NCI-H2107 (cell line): ENCODE measurements around the gene SLC29A4.
"Not testable (repeated sequence)": the region's sequence is repeated elsewhere in the genome, so short reads cannot be mapped to it uniquely, and the experiment has no call there.

Source experiments
- DNase-seq: peaks from one replicate; lab custom pipeline; 2025; lab: John Stamatoyannopoulos, UW

Gene SLC29A4

DNA sequence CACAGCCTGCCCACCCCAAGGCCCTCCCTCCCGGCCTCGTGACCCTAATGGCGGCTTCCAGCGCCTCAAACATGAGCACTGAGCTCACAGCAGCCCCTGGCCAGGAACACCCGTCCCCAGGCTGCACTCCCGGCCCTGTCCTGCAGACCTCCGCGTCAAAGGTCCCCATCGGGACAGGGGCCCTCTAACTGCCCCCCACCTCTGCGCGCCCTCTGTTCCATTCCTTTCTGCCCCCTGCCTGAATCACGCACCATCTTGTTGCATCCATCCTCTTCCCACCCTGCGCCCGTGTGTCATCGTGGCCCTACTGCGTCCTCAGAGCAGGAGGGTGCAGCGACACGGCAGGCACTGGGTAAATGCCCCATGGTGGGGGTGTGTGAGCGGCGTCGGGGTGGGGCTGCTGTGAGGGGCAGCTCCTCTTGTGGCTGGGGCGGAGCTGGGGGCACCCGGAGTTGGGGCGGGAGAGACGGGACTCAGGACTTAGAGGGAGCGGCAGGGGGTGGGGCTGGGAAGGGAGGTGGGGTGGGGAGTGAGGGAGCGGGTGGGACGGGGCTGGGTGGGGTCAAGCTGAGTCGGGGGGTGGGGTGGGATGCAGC lies 13.4 kb downstream of the SLC29A4 start:
- DNase-seq = no peak

- no peak for DNase-seq
These were observed 14.0 kb downstream of the SLC29A4 start for GRCh38 chr7:5296611-5297226.

GRCh38 chr7:5300366-5300765 lies 17.6 kb downstream of the SLC29A4 start:
- DNase-seq = no peak

GRCh38 chr7:5302577-5302976 lies 19.8 kb downstream of the SLC29A4 start:
- DNase-seq = no peak

DNA sequence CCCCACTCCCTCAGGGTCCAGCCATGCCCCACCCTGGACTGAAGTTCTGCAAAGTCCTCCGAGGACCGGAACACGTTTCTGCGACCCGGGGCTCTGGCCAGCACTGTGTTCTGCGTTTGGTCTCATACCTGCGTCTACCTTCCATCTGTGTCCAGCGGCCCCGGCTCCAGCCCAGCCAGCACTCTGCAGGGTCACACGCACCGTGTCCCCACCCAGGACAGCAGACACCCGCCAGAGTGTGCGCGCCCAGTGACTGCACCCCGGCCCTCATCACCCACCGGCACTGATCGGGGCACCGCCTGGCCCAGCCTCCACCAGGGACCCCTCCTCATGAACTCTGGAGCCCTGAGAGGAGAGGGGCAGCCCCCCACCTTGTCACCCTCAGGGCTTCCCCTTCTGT lies 20.3 kb downstream of the SLC29A4 start:
- no peak for DNase-seq

GRCh38 chr7:5303591-5304505 lies 21.1 kb downstream of the SLC29A4 start:
- DNase-seq = no peak

DNA sequence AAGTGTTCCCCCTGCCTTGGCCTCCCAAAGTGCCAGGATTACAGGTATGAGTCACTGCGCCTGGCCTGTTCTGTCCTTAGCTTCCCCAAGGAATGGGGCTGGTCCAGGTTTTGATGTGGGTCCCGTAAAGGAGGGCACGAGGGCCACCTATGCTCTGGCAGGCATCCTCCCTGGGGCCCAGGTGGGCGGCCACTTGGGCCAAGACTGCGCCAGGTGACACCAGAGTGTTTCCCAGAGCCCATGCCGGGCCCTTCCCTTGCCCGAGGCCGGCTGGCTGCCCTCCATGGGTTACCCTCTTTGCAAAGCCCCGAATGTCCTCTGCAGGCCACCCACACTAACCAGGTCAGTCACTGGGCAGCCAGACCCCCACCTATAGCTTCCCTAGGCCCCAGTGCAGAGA lies 22.3 kb downstream of the SLC29A4 start:
- DNase-seq = not testable (repeated sequence)

DNA sequence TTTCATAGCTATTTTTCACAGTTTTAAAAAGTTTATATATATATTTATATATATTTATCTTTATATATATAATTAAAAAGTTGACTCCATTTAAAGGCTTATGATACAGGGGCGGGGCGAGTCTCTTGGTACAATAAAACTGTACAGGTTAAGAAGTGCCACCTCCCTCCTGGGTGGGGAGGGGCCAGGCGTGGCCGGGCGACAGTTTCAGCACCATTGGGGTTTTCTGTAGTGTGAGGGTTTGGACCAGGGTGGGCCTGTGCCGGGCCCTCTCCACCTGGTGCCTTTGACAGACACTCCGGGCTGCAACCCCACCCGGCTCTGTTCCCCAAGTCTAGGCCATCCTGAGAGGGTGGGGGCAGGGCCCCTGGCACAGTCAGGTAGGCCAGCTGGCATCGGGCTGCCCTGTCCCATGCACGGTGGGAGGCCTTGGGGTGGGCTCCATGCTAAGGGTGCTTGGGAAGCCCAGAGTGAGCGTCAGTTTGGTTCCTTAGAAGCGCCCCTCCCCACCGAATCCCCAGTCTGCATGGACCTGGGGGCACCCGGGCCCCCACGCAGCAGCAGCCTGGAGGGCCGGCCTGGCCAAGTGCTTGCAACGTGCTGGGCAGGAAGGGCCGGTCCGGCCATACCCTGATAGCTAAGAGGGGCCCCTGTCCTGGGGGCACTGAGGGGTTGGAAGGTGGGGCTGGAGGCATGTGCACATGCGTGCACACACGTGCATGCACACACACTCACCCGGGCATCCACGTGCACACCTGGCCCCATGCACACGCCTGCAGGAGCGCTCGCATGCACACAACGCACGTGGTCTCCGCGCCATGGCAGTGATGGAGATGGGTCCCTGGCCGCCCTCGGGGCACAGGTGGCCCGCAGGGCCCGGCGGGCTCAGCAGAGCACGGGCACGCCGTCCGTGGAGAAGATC lies 24.7 kb downstream of the SLC29A4 start:
- not testable (repeated sequence) for DNase-seq

DNA sequence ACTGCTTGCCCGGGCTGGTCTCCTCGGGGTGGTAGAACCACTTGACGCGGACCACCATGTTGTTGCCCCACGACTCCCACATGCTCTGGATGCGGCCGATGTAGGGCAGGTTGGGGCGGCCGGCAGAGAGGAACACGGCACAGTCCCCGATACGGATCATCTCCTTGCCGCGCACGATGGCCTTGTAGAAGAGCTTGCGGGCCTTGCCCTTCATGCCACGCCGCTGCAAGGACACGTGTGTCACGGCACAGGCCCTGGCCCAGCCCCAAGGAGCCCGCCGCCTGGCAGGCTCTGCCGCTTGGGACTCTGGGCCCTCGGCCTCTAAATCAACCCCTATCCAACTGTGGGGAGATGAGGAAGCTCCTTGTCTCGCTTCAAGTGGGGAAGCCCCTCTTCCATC lies 26.4 kb downstream of the SLC29A4 start:
- no peak for DNase-seq

DNA sequence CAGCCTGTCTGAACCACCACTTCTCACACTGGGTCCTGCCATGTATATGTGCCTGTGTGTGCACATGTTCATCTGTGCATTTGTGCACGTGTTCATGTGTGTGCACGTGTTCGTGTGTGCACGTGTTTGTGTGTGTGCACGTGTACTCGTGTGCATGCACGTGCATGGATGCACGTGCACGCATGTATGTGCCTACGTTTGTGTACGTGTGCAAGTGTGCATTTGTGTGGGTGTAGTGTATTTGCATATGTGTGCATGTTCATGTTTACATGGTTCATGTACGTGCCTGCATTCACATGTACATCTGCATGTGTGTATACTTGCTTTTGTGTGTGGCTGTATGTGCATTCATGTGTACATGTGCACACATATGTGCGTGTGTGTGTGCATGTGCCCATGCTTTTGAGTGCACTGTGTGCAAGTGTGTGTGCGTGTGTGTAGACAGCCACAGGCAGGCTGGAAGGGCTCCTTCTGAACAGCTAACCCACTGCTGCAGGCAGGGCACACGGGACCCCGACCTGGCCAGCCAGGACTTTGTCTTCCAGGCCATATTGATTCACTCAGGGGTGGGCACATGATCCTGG lies 28.2 kb downstream of the SLC29A4 start:
- no peak for DNase-seq

DNA sequence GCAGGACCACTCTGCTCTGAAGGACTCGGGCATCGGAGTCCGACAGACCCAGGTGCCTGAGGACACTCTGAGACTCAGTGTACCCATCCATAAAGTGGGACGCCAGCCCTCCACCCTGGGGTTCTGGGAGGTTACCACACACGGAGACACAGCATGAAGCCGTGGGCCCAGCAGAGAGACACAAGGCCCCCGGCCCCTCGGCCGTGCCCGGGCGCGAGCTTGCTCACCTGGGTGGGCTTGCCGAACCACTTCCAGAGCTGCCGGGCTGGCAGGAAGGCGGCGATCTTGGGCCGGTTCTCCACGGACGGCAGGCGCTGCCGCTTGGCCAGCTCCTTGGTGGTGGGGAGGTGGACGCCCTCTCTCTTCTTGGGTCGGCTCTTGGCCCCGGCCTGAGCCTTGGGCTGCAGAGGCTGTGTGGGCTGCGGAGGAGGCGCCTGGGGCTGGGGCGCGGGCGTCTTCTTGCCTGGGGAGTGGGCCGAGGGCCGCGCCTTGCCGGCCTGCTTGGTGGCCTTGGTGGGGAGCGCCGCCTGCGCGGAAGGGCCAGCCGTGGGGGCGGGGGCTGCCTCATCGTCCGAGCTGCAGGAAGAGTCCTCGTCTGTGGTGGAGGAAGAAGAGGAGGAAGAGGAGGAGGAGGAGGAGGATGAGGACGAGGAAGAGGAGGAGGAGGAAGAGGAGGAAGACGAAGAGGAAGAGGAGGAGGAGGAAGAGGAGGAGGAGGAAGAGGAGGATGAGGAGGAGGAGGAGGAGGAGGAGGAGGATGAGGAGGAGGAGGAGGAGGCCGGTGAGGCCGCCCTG lies 29.7 kb downstream of the SLC29A4 start:
- DNase-seq = not testable (repeated sequence)

DNA sequence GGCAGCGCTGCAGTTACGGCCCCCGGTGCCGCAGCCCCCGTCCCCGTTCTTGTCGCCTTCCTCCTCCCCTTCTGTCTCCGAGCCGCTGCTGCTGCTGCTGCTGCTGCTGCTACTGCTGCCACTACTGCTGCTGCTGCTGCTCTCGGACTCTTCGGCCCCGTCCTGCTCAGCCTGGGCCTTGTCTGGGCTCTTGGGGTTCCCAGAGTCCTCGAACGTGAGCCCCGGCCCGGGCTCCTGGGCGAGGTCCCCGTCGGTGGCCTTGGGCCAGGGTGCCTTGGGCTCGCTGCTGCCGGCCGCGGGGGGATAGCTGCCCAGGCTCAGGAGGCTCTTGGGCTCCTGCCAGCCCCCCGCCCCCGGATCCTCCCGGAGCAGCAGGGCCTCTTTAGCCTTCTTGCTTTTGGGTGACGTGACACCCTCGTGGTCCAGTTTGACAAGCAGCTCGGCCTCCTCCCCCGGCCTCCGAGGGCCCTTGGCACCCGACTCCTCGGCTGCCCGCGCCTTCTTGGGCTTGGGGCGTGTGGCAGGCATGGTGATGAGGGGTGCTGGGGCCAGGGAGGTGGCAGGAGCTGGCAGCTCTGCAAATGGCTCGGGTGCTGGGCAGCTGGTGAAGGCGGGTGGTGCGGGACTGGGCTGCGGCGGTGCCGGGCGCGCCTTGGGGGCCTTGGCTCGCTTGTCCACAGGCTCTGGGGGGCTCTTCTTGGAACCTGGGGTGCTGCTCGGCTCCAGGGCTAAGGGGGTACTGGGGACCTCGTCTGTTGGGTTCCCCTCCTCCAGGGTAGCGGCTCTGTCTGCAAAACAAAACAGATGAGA lies 30.5 kb downstream of the SLC29A4 start:
- not testable (repeated sequence) for DNase-seq

GRCh38 chr7:5314864-5315263 lies 32.1 kb downstream of the SLC29A4 start:
- no peak for DNase-seq

- DNase-seq = no peak
These were observed 33.0 kb downstream of the SLC29A4 start for GRCh38 chr7:5315761-5316160.

DNA sequence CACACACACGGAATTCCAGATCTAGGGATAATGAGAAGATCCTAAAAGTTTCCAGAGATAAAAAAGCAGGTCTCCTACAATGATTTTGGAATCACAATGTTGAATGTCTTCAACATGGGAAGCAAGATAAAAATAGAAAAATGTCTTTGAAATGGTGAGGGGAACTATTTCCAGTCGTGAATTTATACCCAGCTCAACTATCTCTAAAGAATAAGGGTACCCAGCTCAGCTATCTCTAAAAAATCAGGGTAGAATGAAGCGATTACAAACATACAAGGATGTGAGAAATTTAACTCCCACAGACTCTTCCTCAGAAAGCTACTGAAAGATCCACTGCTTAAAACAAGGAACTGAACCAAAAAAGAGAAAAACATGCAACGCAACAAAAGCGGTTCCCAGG lies 35.9 kb downstream of the SLC29A4 start:
- not testable (repeated sequence) for DNase-seq

DNA sequence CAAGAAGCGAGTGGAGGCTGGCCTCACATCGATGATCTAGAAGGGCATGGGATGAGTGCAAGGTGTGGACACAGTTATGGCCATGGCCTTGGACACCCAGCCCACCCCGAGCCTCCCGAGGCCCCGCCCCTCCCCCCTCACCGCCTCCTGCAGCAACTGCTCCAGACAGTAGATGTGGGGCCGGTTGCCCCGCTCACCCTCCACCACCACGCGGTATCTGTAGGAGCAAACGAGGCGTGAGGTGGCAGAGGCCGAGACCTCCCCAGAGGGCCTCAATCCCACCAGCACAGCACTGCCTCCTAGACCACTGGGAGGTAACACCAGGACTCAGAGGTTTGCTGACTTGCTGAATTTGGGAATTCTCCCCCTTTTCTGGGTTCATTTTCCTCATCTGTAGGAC lies 37.6 kb downstream of the SLC29A4 start:
- DNase-seq = no peak

DNA sequence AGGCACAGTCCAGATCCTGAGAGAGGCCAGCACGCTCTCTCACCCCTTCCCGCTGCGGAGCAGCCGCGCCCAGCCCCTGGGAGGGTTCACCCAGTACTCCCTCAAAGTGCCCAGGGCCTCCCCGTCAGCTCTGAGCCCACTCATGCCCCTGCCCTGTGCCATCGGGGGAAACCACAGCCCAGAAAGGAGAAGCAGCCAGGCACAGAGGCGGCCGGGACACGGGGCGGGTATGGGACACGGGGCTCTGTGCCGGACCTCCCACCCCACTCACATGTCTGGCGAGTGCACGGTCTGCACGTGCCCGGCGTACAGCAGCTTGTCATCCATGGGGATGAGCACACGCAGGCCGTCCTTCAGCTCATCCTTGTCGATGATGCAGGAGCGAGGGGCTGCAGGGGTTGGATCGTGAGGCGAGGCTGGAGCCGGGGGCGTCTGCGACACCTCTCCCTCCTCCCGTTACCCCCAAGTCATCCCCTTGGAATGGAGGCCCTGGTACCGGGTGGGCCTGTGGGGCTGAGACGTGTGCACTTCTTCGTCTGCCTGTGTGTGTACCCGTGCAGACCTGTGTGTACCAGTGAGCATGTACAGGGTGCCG lies 38.2 kb downstream of the SLC29A4 start:
- DNase-seq = no peak

DNA sequence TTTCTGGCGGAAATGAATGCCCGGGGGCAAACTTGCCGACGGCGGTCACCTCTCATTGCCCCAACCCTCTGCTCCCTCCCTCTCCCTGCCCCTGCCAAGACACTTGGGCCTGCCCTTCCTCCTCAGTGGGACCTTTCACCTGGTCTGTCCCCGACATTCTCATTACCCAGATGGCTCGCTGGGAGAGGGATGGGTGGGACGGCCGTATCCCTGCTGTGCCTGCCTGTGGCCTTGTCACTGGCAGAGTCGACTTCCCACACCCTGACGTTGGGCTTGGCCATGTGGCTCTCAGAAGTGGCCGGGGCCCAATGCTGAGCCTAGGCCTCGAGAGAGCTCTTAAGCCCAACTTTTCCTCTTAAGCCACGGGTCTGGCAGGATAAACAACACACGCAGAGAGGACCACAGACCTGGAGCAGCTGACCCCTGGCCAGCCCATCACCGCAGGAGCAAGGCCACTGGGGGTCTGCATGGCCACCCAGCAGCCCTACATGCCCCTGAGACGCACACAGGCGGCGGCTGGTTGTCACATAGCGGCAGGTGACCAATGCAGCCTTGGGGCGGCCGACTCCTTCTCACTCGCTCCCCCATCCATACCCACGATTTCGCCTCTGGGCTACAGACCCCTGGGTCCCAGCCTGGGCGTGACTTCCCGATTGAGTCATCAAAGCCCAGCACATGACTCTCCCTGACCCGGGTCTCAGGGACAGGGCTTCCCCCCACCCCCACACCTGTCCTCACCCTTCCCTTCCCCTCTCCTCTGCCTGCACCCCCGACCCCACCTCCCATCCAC lies 40.1 kb downstream of the SLC29A4 start:
- no peak for DNase-seq
